Karpas-422 (cell line): ENCODE results near the gene MKRN2. TPM values are rescaled to one million over a fixed set of nuclear protein-coding genes. Genes with fewer than 3 reads are reported as not detected.

ENCODE experiments used
- DNase-seq: peaks from one replicate; pipeline ENCODE4 v3.0.0-alpha.2; 2015
- H2AFZ ChIP-seq: fragments of 200-600 bp; sonication (generic); 2 replicates; pipeline ENCODE4 v1.6.1; 2014; ENCODE audit warnings: antibody characterized with exemption, low read length, mixed read lengths
- H3K27ac ChIP-seq: fragments of 200-600 bp; sonication (generic); 2 replicates; pipeline ENCODE4 v1.5.1; 2014; ENCODE audit warnings: mild to moderate bottlenecking, low read length, moderate library complexity
- H3K27me3 ChIP-seq: fragments of 200-600 bp; sonication (generic); 2 replicates; pipeline ENCODE4 v1.6.1; 2014; ENCODE audit warnings: low read length, mixed read lengths
- H3K36me3 ChIP-seq: fragments of 200-600 bp; sonication (generic); 2 replicates; pipeline ENCODE4 v1.6.1; 2014; ENCODE audit warnings: low read length, mixed read lengths; ENCODE audit not compliant: insufficient read depth
- H3K4me1 ChIP-seq: fragments of 200-600 bp; sonication (generic); 2 replicates; pipeline ENCODE4 v1.6.1; 2014; ENCODE audit warnings: mild to moderate bottlenecking, low read length, mixed read lengths
- H3K4me2 ChIP-seq: fragments of 200-600 bp; sonication (generic); 2 replicates; pipeline ENCODE4 v1.6.1; 2014; ENCODE audit warnings: low read length, low read depth, mild to moderate bottlenecking; ENCODE audit not compliant: poor library complexity, severe bottlenecking
- H3K4me3 ChIP-seq: fragments of 200-600 bp; sonication (generic); 2 replicates; pipeline ENCODE4 v1.5.1; 2014; ENCODE audit warnings: mild to moderate bottlenecking, antibody characterized with exemption, low read length, mixed read lengths
- H3K79me2 ChIP-seq: fragments of 200-600 bp; sonication (generic); 2 replicates; pipeline ENCODE4 v1.6.1; 2014; ENCODE audit warnings: mild to moderate bottlenecking, low read length, mixed read lengths
- H3K9ac ChIP-seq: fragments of 200-600 bp; sonication (generic); 2 replicates; pipeline ENCODE4 v1.6.0; 2014; ENCODE audit warnings: low read length
- H3K9me2 ChIP-seq: fragments of 200-600 bp; sonication (generic), shearing (Covaris generic); replicated peaks from 2 replicates; pipeline ENCODE4 v1.6.0; 2014; ENCODE audit warnings: mild to moderate bottlenecking, low read length, moderate library complexity; ENCODE audit not compliant: insufficient read depth
- H3K9me3 ChIP-seq: fragments of 300-700, 200-600 bp; sonication (generic); 2 replicates; pipeline ENCODE4 v1.6.1; 2014; ENCODE audit warnings: low read length, mixed read lengths
- H4K20me1 ChIP-seq: fragments of 200-600 bp; sonication (generic); 2 replicates; pipeline ENCODE4 v1.6.1; 2014; ENCODE audit warnings: mild to moderate bottlenecking, antibody characterized with exemption, low read length, low read depth; ENCODE audit not compliant: insufficient read depth
- total RNA-seq: library from RNA; depleted of rRNA; stranded (reverse); fragments of >200 nt; shearing (Covaris generic); gene quantifications from 2 replicates; pipeline ENCODE4 v1.2.3, GENCODE V29; 2014; ENCODE audit warnings: low replicate concordance

The MKRN2 gene
- total RNA-seq, 1 experiment from 2014 or later = 44.5 TPM

DNA sequence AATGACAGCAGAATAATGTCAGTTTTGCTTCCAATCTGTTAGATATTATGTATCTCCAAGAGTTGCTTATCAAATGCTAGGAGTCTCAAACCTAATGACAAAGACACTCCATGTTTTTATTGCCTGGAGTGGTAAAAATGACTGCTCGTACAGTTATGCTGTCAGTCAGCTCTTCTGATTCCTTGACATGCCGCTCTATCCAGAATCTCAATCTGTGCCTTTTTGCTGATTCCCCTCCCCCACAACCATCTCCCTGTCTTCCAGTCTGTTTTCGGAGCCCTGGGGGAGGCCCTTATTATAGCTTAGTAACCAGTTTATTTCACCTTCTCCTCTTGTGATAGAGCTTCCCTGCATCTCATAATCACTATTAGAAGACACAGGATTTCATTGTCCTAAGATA, 2.6 kb downstream of the MKRN2 start:
- H3K4me2 ChIP-seq = peak overlapping the region; percentile 87
- DNase-seq = no peak
- no peaks in the 10 kb centered on the region; the same call in 1 of the 2 replicates for H3K36me3 ChIP-seq
- no peaks in the 10 kb centered on the region for H3K27me3 ChIP-seq
- H3K9me3 ChIP-seq = no peaks in the 10 kb centered on the region
- H3K27ac ChIP-seq = peak overlapping the region; percentile 78
- peaks cover 28% of the 10 kb centered on the region for H4K20me1 ChIP-seq
- peaks cover 53% of the 10 kb centered on the region for H3K4me1 ChIP-seq
- no peak overlapping the region for H2AFZ ChIP-seq
- no peaks in the 10 kb centered on the region for H3K9me2 ChIP-seq
- peaks cover 74% of the 10 kb centered on the region for H3K79me2 ChIP-seq
- H3K4me3 ChIP-seq = peak overlapping the region; percentile 80
- H3K9ac ChIP-seq = peak overlapping the region; percentile 97

DNA sequence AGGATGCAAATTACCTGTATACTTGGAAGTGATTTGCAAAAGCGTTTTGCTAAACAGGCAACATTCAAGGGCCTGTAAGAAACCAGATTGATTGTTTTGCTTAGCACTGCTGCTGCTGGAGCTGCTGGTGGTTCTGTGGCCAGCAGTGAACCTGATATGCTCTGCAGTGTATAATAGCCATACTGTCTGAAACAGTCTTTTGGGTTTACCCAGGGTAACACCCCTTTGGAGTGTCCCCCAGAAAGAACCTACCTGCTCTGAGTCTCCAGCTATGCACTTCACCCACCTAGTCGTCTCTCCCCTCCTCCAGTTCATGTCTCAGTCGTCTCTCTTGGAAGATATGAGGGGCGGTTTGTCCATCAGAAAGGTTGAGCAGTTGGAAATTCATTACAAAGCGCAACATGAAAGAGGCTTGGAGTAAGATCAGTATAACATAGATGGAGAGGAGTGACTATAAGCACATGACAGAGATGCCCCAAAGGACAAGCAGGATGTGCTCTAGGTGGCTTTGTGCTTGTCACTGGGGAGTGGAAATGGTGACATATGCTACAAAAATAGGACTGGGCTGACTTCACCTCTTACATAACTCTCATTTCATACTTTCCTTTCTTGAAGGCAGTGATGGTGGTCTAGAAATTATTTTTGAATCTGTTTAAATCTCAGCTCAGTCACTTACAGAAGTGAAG, 3.8 kb downstream of the MKRN2 start:
- Histone ChIP-seq H2AFZ (no peak overlapping the region), H3K4me3 (peak overlapping the region; percentile 80; the same call in 1 of the 2 replicates), H3K9me3 (peaks cover 4% of the 10 kb centered on the region; the same call in 1 of the 2 replicates), H3K9ac (peak overlapping the region; percentile 97), H3K4me2 (peak overlapping the region; percentile 87), H4K20me1 (peaks cover 28% of the 10 kb centered on the region), H3K27me3 (no peaks in the 10 kb centered on the region), H3K36me3 (peaks cover under 1% of the 10 kb centered on the region; the same call in 1 of the 2 replicates), H3K4me1 (peaks cover 52% of the 10 kb centered on the region), H3K27ac (peak overlapping the region; percentile 78), H3K9me2 (no peaks in the 10 kb centered on the region), H3K79me2 (peaks cover 86% of the 10 kb centered on the region)
- peak; percentile 79 for DNase-seq

DNA sequence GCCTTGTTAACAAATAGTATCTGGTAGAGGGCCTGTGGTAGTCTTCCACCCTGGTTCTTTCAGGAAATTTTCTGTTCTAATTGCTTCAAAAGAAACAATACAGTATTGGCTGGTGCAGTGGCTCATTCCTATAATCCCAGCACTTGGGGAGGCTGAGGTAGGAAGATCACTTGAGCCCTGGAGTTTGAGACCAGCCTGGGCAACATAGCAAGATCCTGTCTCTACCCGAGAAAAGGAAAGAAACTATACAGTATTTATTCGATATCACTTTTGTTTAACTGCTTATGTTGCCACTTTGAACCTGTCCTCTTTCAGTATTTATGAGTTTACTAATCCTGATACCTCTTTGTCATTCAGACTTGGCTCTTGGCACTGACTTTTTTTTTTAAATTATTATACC, 4.5 kb downstream of the MKRN2 start:
- H2AFZ ChIP-seq = no peak overlapping the region
- no peaks in the 10 kb centered on the region for H3K9me2 ChIP-seq
- peak overlapping the region; percentile 87 for H3K4me2 ChIP-seq
- H3K9ac ChIP-seq = no peak overlapping the region
- H3K79me2 ChIP-seq = peaks cover 93% of the 10 kb centered on the region
- peaks cover 28% of the 10 kb centered on the region for H4K20me1 ChIP-seq
- peak overlapping the region; percentile 78 for H3K27ac ChIP-seq
- no peak overlapping the region for H3K4me3 ChIP-seq
- peaks cover 6% of the 10 kb centered on the region for H3K36me3 ChIP-seq
- H3K27me3 ChIP-seq = no peaks in the 10 kb centered on the region
- peaks cover 46% of the 10 kb centered on the region for H3K4me1 ChIP-seq
- peaks cover 12% of the 10 kb centered on the region; the same call in 1 of the 2 replicates for H3K9me3 ChIP-seq
- DNase-seq = no peak

DNA sequence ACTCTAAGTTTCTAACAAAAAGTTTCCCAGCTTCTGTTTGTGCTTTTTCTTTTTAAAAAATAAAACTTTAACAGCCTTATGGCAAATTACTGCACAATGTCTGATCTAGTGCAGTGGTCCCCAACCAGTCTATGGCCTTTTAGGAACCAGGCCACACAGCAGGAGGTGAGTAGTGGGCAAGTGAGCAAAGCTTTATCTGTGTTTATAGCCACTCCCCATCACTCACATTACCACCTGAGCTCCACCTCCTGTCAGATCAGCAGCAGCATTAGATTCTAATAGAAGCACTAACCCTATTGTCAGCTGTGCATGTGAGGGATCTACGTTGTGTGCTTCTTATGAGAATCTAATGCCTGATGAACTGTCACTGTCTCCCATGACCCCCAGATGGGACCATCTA, 5.6 kb downstream of the MKRN2 start:
- no peaks in the 10 kb centered on the region for H3K9me2 ChIP-seq
- peaks cover 43% of the 10 kb centered on the region for H3K4me1 ChIP-seq
- H3K4me2 ChIP-seq = no peak overlapping the region
- H3K9ac ChIP-seq = no peak overlapping the region
- DNase-seq = no peak
- H3K27ac ChIP-seq = no peak overlapping the region
- H3K9me3 ChIP-seq = peaks cover 12% of the 10 kb centered on the region; the same call in 1 of the 2 replicates
- H3K36me3 ChIP-seq = peaks cover 12% of the 10 kb centered on the region
- H3K4me3 ChIP-seq = no peak overlapping the region
- peaks cover 98% of the 10 kb centered on the region for H3K79me2 ChIP-seq
- peaks cover 28% of the 10 kb centered on the region for H4K20me1 ChIP-seq
- H2AFZ ChIP-seq = no peak overlapping the region
- no peaks in the 10 kb centered on the region for H3K27me3 ChIP-seq

DNA sequence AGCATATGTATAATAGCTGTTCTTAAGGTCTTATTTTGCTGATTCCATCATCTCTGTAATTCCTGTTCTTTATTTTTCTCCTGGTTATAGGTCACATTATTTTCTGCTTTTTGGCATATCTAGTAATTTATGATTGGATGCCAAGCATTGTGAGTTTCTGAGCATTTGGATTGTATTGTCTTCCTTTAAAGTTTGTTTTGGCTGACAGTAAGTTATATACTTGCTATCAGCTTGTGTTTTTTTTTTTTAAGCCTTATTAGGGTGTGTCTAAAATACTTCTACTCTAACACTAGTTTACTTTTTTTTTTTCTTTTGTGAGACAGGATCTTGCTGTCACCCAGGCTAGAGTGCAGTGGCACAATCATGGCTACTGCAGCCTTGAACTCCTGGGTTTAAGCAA, 10.1 kb downstream of the MKRN2 start:
- H3K36me3 ChIP-seq = peaks cover 21% of the 10 kb centered on the region
- peaks cover 70% of the 10 kb centered on the region for H3K79me2 ChIP-seq
- H4K20me1 ChIP-seq = no peaks in the 10 kb centered on the region

DNA sequence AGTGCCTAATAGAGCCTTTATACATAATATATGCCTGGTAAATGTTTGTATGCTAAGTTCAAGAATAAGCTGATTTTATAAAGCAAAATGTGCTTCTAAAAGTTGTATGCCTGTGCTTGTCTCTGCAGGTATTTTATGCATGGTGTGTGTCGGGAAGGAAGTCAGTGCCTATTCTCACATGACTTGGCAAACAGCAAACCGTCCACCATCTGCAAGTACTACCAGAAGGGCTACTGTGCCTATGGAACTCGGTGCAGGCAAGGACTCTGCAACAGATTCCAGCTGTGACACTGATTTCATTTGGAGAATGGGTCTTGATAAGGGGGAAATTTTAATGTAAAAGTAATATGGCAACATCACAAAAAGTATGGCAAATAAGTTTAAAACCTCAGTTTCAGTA, 11.9 kb downstream of the MKRN2 start:
- no peaks in the 10 kb centered on the region for H3K27me3 ChIP-seq
- no peaks in the 10 kb centered on the region for H3K4me1 ChIP-seq
- no peak overlapping the region for H3K4me2 ChIP-seq
- no peak overlapping the region for H3K4me3 ChIP-seq
- no peaks in the 10 kb centered on the region for H3K9me2 ChIP-seq
- no peak overlapping the region for H3K27ac ChIP-seq
- no peak overlapping the region for H2AFZ ChIP-seq
- H4K20me1 ChIP-seq = no peaks in the 10 kb centered on the region
- peaks cover 12% of the 10 kb centered on the region; the same call in 1 of the 2 replicates for H3K9me3 ChIP-seq
- H3K9ac ChIP-seq = no peak overlapping the region
- DNase-seq = no peak
- peaks cover 54% of the 10 kb centered on the region for H3K79me2 ChIP-seq
- peaks cover 31% of the 10 kb centered on the region for H3K36me3 ChIP-seq

More for the DNA sequence above, 10.1 kb downstream of the MKRN2 start:
- Histone ChIP-seq H3K4me3 (no peak overlapping the region), H3K9me2 (no peaks in the 10 kb centered on the region), H3K9me3 (peaks cover 12% of the 10 kb centered on the region; the same call in 1 of the 2 replicates), H3K4me2 (no peak overlapping the region), H3K27me3 (no peaks in the 10 kb centered on the region), H3K27ac (no peak overlapping the region), H2AFZ (no peak overlapping the region), H3K4me1 (peaks cover 4% of the 10 kb centered on the region), H3K9ac (no peak overlapping the region)
- DNase-seq = no peak

DNA sequence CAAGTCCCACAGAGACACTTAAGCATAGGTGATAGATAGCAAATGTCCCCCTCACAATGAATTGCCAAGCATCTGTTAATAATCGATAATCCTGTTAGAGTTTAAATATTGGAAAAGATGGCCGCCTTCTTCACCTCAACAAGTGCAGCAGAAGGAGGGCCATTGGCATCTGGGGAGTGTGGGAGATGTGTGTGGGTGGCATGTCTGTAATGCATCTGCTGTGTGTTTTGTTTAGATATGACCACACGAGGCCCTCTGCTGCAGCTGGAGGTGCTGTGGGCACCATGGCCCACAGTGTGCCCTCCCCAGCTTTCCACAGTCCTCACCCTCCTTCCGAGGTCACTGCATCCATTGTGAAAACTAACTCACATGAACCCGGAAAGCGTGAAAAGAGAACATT, 12.9 kb downstream of the MKRN2 start:
- no peak overlapping the region for H3K4me3 ChIP-seq
- peaks cover 12% of the 10 kb centered on the region; the same call in 1 of the 2 replicates for H3K9me3 ChIP-seq
- no peak for DNase-seq
- no peak overlapping the region for H2AFZ ChIP-seq
- peaks cover 43% of the 10 kb centered on the region for H3K79me2 ChIP-seq
- no peaks in the 10 kb centered on the region for H3K9me2 ChIP-seq
- H3K27ac ChIP-seq = no peak overlapping the region
- H3K4me2 ChIP-seq = no peak overlapping the region
- H3K4me1 ChIP-seq = no peaks in the 10 kb centered on the region
- H3K36me3 ChIP-seq = peaks cover 31% of the 10 kb centered on the region
- H3K9ac ChIP-seq = no peak overlapping the region
- H4K20me1 ChIP-seq = no peaks in the 10 kb centered on the region
- no peaks in the 10 kb centered on the region for H3K27me3 ChIP-seq

DNA sequence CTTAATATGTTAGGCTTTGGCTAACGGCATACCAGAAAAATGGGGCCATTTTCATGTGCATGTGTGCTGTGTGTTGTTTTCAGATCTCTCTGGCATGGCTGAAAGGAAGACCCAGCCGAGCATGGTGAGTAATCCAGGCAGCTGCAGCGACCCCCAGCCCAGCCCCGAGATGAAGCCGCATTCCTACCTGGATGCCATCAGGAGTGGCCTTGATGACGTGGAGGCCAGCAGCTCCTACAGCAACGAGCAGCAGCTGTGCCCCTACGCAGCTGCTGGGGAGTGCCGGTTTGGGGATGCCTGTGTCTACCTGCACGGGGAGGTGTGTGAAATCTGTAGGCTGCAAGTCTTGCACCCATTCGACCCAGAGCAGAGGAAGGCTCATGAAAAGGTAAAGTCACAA, 15.1 kb downstream of the MKRN2 start:
- Histone ChIP-seq H3K79me2 (peaks cover 22% of the 10 kb centered on the region), H3K9me2 (no peaks in the 10 kb centered on the region), H3K9ac (no peak overlapping the region), H2AFZ (no peak overlapping the region), H4K20me1 (no peaks in the 10 kb centered on the region), H3K27ac (no peak overlapping the region), H3K4me3 (no peak overlapping the region), H3K27me3 (no peaks in the 10 kb centered on the region), H3K4me2 (no peak overlapping the region), H3K36me3 (peaks cover 25% of the 10 kb centered on the region), H3K9me3 (no peaks in the 10 kb centered on the region), H3K4me1 (no peaks in the 10 kb centered on the region)
- DNase-seq = no peak
